ENCODE results near the gene KCNQ5. TPM values are rescaled to one million over a fixed set of nuclear protein-coding genes. Genes with fewer than 3 reads are reported as not detected.

Gene KCNQ5
- total and polyA plus RNA-seq, 2 of the 8 experiments (the other 6 are each of a cell fraction or from before 2014, with no cell fraction given) = 0.83 to 1.2 TPM

DNA sequence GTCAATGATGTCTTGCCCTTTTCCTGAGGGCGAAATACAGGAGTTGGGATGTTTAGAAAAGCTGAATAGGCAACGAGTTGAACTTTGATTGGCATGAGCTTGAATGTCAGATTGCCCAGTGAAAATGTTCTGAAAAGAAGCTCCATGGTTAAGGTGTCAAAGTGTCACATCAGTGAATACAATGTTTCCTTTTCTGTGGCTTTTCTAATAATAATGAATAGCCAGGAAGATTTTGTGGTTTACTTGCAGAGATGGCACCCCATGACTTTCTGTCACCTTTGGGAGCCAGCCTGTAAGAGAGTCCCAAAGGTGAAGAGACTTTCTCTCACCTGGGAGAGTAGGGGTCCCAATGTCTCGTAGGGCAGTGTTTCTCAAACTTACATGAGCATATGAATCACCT is 119.2 kb downstream of the KCNQ5 start:
- CTCF ChIA-PET (ENCODE audit: partially characterized antibody) = interaction anchor here (0.9 kb wide), 1 partner anchor 389 kb away, joined by 3 read pairs; no protein-coding TSS in a partner anchor
- no peak for FAIRE-seq
- TF ChIP-seq RNF2 (IDR thresholded peaks at IDR 0.05; ENCODE audit: borderline replicate concordance, low read depth, low read length, missing control alignments, poor library complexity, severe bottlenecking) (no peak), CEBPB (IDR thresholded peaks at IDR 0.05; ENCODE audit: low read depth, low read length) (no peak), RBBP5 (IDR thresholded peaks at IDR 0.05; ENCODE audit: borderline replicate concordance, low read depth, low read length) (no peak), BRCA1 (IDR thresholded peaks at IDR 0.05; ENCODE audit: low read depth, low read length) (no peak), CBX8 (IDR thresholded peaks at IDR 0.05; ENCODE audit: borderline replicate concordance, low read depth, low read length) (no peak), POU5F1 (IDR thresholded peaks at IDR 0.05; ENCODE audit: low read depth, low read length) (no peak), BCL11A (IDR thresholded peaks at IDR 0.05; ENCODE audit: low read depth in 2 of 2, low read length in 2 of 2) (no peak), CTBP2 (IDR thresholded peaks at IDR 0.05; ENCODE audit: borderline replicate concordance, insufficient read depth, insufficient read length, low read length) (no peak), MAFK (IDR thresholded peaks at IDR 0.05; ENCODE audit: low read depth, low read length) (no peak), POLR2AphosphoS5 (IDR thresholded peaks at IDR 0.05; ENCODE audit: low read depth, low read length) (no peak), HDAC6 (IDR thresholded peaks at IDR 0.05; ENCODE audit: low read depth, low read length) (no peak), NANOG (IDR thresholded peaks at IDR 0.05; ENCODE audit: insufficient read depth, low read depth, low read length, poor library complexity, severe bottlenecking) (no peak), TEAD4 (IDR thresholded peaks at IDR 0.05; ENCODE audit: low read depth, low read length) (no peak)
- TF ChIP-seq, protein P1, sequence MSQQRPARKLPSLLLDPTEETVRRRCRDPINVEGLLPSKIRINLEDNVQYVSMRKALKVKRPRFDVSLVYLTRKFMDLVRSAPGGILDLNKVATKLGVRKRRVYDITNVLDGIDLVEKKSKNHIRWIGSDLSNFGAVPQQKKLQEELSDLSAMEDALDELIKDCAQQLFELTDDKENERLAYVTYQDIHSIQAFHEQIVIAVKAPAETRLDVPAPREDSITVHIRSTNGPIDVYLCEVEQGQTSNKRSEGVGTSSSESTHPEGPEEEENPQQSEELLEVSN (IDR thresholded peaks at IDR 0.05) = no peak

More for the DNA sequence above, 119.2 kb downstream of the KCNQ5 start:
- peaks cover 0 to 2% (median 0%) of the 10 kb centered on the region in 4 experiments; a peak in 3 of 7 replicates for H3K4me1 ChIP-seq (replicated peaks in 1 of 4; ENCODE audit: control insufficient read depth in 3 of 4, insufficient read depth in 4 of 4, low read length in 3 of 4)
- H3K14ac ChIP-seq (ENCODE audit: insufficient read length) = no peak overlapping the region
- H2BK120ac ChIP-seq (replicated peaks; ENCODE audit: low read depth, low read length) = no peak overlapping the region
- H3K36me3 ChIP-seq (ENCODE audit: control insufficient read depth in 2 of 4, insufficient read depth in 4 of 4, low read length in 3 of 4) = no peaks in the 10 kb centered on the region
- no peak overlapping the region for H2BK20ac ChIP-seq (ENCODE audit: low read length)
- H4K5ac ChIP-seq (ENCODE audit: insufficient read length, low read depth, low read length) = no peak overlapping the region
- H2BK12ac ChIP-seq (ENCODE audit: low read depth, low read length) = no peak overlapping the region
- no peak overlapping the region for H3K56ac ChIP-seq (replicated peaks; ENCODE audit: insufficient read length, low read depth, low read length)
- H4K91ac ChIP-seq (replicated peaks; ENCODE audit: insufficient read length, low read length) = no peak overlapping the region
- H3K4me3 ChIP-seq (ENCODE audit: extremely low read depth in 1 of 4, insufficient read depth in 2 of 4, low read depth in 3 of 4, low read length in 4 of 4) = no peak overlapping the region
- H3K9me3 ChIP-seq (ENCODE audit: insufficient read depth in 2 of 2, low read depth in 1 of 2, low read length in 1 of 2) = no peaks in the 10 kb centered on the region
- no peaks in the 10 kb centered on the region for H3K27me3 ChIP-seq (replicated peaks in 1 of 4; ENCODE audit: control insufficient read depth in 3 of 4, extremely low read depth in 1 of 4, insufficient read depth in 3 of 4, low read length in 3 of 4)
- H4K20me1 ChIP-seq (replicated peaks in 1 of 2; ENCODE audit: control insufficient read depth in 1 of 2, insufficient read depth in 2 of 2, low read length in 2 of 2) = no peaks in the 10 kb centered on the region
- no peak for DNase-seq (ENCODE audit: low read depth in 1 of 2, low spot score in 2 of 2)
- no peak overlapping the region for H3K27ac ChIP-seq (ENCODE audit: low read depth, low read length)
- no peak overlapping the region for H2AFZ ChIP-seq (ENCODE audit: low read length)
- no peak overlapping the region for H2BK5ac ChIP-seq (ENCODE audit: low read depth, low read length)
- H2BK15ac ChIP-seq (ENCODE audit: low read length) = no peak overlapping the region
- H3K18ac ChIP-seq (ENCODE audit: extremely low read depth, low read length) = no peak overlapping the region
- H3K4ac ChIP-seq (replicated peaks; ENCODE audit: insufficient read length, low read depth, low read length) = no peak overlapping the region
- no peak overlapping the region for H4K8ac ChIP-seq (ENCODE audit: extremely low read depth, insufficient read depth, low read length)
- no peaks in the 10 kb centered on the region for H3K23me2 ChIP-seq (ENCODE audit: low read depth, low read length)
- POLR2A ChIA-PET (ENCODE audit: partially characterized antibody) = no interaction called here
- no peaks in the 10 kb centered on the region for H3K79me2 ChIP-seq (ENCODE audit: control insufficient read depth in 1 of 2, insufficient read depth in 2 of 2, low read length in 2 of 2)
- no peak overlapping the region for H3K4me2 ChIP-seq (ENCODE audit: insufficient read depth in 1 of 2, low read depth in 2 of 2, low read length in 2 of 2)
- H2AK5ac ChIP-seq (ENCODE audit: low read depth, low read length) = no peak overlapping the region
- WGBS, 2 experiments (ENCODE audit: extremely low coverage in 1 of 2, insufficient coverage in 1 of 2, insufficient read length in 1 of 2, insufficient replicate concordance in 2 of 2, low coverage in 1 of 2, low lambda C conversion rate in 2 of 2, missing lambda C conversion rate in 1 of 2) = 97% methylated on average over 3 of the region's 3 CpGs; no CpG with 5 or more reads in 1 of the 2 experiments
- no peak overlapping the region for H3K23ac ChIP-seq (ENCODE audit: insufficient read length)
- H3K79me1 ChIP-seq (ENCODE audit: low read depth, low read length) = no peaks in the 10 kb centered on the region
- H3K9ac ChIP-seq (replicated peaks in 1 of 4; ENCODE audit: extremely low read depth in 1 of 4, low read depth in 3 of 4, low read length in 3 of 4) = no peak overlapping the region

Data from H1 (cell line).